Measurements from ENCODE around the gene ZFHX2.
"Not testable (repeated sequence)": the region's sequence is repeated elsewhere in the genome, so short reads cannot be mapped to it uniquely, and the experiment has no call there.

ZFHX2 gene

GRCh38 chr14:23551266-23552028, at the start of gene ZFHX2:
Gene ZFHX2, minus strand, starts transcription at chr14:23551765. Its CDS starts 16,440 bp downstream, at chr14:23535325.
- peak; percentile 72 for DNase-seq (ENCODE audit: low read depth)

DNA sequence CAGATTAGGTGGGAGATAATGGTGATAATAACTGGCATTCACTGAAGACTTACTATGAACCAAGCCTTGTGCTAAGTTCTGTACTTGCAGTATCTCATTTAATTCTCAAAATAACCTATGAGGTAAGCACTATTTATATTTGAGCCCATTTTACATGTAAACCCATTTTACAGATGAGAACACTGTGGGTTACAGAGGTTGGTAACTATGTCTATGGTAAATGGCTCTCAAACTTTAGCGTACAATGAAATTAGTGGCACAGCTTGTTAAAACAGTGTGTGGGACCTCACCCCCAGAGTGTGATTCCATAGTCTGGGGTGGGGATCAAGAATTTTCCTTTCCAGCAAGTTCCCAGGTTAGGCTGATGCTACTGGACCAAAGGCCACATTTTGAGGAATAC, 49.2 kb upstream of the ZFHX2 start:
- no peak for DNase-seq (ENCODE audit: low read depth)

GRCh38 chr14:23600322-23600707, 48.8 kb upstream of the ZFHX2 start:
- no peak for DNase-seq (ENCODE audit: low read depth)

DNA sequence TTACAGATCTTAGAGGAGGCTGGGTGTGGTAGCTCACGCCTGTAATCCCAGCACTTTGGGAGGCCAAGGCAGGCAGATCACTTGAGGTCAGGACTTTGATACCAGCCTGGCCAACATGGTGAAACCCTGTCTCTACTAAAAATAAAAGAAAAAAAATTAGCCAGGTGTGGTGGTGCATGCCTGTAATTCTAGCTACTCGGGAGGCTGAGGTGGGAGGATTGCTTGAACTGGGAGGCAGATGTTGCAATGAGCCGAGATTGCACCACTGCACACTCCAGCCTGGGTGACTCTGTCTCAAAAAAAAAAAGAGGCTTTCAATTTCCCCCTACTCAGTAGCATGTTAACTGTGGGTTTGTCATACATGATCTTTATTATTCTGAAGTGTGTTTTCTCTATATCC, 42.6 kb upstream of the ZFHX2 start:
- DNase-seq (ENCODE audit: low read depth) = not testable (repeated sequence)

GRCh38 chr14:23590198-23590597, 38.6 kb upstream of the ZFHX2 start:
- DNase-seq (ENCODE audit: low read depth) = no peak

DNA sequence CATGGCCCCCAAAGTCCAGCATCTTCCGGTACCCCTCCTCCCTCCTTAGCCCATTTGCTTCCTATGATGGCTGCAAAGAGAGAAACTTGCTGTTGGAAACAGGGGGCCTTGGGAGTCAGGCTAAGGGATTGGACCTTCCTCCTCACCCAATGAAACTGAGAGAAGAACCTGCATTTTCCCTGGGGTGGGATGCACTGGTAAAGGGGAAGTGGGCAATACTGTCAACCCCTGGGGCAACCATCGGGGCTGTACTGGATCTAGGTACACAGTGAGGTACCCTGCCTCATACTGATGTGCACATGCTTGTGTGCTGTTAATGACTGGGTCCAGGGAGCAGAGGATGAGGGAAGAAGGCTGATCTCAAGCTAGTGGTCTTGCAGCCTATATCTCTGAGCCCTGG, 38.0 kb upstream of the ZFHX2 start:
- DNase-seq (ENCODE audit: low read depth) = no peak

DNA sequence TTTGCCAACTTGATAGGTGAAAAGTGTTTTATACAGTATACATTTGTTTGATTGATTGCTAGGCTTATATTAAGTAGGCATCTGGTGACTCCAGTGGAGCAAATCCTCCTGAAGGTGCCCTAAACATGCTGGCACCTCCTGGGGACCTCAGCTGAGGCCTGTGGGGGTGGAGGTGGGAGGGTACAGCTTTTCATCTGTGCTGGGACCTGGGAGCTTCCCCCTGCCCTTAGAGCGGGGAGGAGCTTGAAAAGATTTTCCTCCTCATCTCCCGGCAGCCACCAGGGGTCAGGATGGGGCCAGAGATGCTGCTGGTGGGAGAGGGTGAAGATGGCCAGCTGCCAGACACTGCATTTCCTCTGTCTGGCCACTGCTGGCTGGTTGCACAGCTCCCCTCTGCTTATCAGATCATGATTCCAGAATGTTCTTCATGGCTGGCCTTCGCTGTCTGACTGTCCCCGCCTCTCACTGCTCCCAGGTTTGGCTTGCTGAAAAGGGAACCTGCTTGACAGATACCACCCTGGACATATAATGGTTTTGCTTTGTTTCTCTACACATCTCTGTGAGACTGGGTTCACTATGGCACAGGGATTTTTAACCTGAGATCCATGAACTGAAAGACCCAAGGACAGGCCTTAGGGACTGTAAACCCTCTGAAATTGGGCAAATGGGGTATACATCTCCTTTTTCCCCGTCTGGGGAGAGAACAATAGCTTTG, 37.5 kb upstream of the ZFHX2 start:
- peak; percentile 86 for DNase-seq (ENCODE audit: low read depth)

- DNase-seq (ENCODE audit: low read depth) = not testable (repeated sequence)
Observed at GRCh38 chr14:23584527-23585203, 33.1 kb upstream of the ZFHX2 start.

GRCh38 chr14:23583761-23584526, 32.4 kb upstream of the ZFHX2 start:
- DNase-seq (ENCODE audit: low read depth) = not testable (repeated sequence)

DNA sequence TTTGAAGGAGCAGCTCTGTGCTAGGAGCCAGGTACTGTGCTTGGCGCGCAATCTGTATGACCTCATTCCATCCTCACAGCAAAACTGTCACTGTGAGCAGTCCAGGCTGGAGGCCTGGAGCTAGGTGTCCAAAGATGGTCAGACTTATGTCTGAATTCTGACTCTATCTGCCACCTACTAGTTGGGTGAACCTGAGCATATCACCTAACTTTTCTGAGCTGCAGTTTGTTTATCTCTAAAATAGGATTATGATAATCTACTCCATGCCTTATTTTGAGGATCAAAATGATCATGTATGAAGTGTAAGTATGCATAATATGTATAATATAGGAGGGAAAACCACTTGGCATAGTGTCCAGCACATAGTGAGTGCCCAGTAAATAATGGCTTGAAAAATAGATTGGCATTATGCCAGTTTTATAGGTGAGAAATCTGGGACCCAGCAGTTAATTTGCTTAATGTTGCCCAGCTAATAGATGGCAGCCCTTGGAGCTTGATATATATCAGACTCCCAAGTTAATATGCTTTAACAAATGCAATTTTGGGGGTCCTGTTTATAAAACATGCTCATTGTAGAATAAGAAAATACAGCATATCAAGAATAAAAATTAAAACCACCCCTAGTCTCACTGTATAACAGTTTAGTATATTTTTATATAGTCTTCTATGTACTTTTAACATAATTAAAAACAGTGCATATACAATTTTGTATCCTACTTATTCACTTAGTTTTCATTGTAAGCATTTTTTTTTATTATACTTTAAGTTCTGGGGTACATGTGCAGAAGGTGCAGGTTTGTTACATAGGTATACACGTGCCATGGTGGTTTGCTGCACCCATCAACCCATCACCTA, 31.6 kb upstream of the ZFHX2 start:
- no peak for DNase-seq (ENCODE audit: low read depth)

GRCh38 chr14:23580948-23581281, 29.4 kb upstream of the ZFHX2 start:
- no peak for DNase-seq (ENCODE audit: low read depth)

DNA sequence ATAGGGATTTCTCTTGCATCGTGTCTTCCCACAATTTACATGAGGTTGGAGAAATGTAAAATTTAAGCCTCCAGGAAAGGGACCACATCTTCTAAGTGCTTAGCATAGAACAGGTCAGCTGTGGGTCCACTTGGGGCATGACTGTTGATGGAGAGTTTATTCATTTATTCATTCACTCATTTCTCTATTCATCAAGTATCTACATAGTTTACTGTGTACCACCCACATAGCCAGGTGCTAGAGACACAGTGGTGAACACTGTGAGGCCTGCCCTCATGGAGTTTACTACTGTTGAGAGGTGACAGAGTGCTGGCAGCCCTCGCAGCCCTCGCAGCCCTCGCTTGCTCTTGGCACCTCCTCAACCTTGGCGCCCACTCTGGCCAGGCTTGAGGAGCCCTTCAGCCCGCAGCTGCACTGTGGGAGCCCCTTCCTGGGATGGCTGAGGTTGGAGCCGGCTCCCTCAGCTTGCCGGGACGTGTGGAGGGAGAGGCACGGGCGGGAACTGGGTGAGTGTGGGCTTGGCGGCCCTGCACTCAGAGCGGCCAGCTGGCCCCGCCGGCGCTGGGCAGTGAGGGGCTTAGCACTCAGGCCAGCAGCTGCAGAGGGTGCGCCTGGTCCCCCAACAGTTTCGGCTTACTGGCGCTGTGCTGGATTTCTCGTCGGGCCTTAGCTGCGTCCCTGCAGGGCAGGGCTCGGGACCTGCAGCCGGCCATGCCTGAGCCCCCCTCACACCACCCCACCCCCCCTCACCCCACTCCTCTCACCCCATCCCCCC, 28.8 kb upstream of the ZFHX2 start:
- no peak for DNase-seq (ENCODE audit: low read depth)

- no peak for DNase-seq (ENCODE audit: low read depth)
Observed at GRCh38 chr14:23579739-23580138, 28.2 kb upstream of the ZFHX2 start.

DNA sequence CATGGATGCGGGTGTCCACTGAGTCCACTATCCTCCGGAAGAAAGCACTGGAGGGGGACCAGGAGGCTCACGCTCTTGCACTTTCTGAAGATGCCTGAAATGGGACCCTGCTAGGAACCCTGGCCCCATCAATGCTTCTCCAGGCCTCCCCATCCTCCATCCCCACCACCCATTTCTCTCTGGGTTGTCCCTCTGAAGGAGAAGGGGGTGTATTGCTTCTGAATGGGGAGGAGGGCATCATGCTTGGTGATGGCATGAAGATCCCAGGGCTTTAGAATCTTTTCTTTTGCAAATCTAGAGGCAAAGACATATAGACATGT, 27.7 kb upstream of the ZFHX2 start:
- DNase-seq (ENCODE audit: low read depth) = no peak

- peak; percentile 32 for DNase-seq (ENCODE audit: low read depth)
Observed at GRCh38 chr14:23578560-23579310, 27.2 kb upstream of the ZFHX2 start, which contains the start of gene JPH4. Gene JPH4, minus strand, starts transcription at chr14:23578790. Its CDS starts 1,337 bp downstream, at chr14:23577453.

DNA sequence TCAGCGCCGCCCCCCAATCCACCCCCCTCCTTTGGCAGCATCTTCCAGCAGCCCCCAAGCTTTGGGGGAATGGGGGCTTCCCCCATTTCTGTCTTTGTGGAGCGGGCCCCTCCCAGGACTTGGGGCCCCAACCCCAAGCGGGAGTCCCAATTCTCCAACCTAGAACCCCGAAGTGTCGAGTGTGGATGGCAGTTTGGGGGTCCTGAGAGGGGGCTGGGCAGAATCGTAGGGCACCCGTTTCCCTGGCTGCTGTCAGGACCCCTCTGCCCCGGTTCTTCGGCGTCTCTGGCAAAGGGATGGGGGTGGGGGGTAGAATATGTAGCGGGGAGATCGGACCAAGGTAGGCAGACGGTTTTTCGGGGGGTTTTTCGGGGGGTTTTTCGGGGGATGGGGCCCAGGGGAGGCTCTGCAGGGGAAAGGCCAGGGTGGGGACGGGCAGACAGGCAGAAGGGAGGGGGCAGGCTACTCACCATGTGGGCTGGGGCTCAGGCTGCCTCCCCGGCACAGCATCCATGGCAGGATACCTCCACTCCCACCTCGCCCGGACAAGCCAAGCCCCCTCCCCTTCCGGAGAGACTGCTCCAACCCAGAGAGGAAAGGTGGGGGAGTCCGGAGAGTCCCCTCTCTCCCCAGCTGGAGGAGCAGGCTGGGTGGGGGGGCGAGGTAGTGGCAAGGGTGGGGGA, 26.3 kb upstream of the ZFHX2 start:
- no peak for DNase-seq (ENCODE audit: low read depth)

GRCh38 chr14:23577004-23577681, 25.6 kb upstream of the ZFHX2 start:
- DNase-seq (ENCODE audit: low read depth) = peak; percentile 11

GRCh38 chr14:23573384-23574015, 21.9 kb upstream of the ZFHX2 start:
- DNase-seq (ENCODE audit: low read depth) = no peak

Data from ELR (cell line).